NCI-H187 (cell line): Measurements from ENCODE around the gene TIAM2.
"Not testable (repeated sequence)": the region's sequence is repeated elsewhere in the genome, so short reads cannot be mapped to it uniquely, and the experiment has no call there.

Experiments used
- DNase-seq, 2 experiments: peaks; one replicate each; lab custom pipeline; 2025; lab: John Stamatoyannopoulos, UW

The TIAM2 gene

DNA sequence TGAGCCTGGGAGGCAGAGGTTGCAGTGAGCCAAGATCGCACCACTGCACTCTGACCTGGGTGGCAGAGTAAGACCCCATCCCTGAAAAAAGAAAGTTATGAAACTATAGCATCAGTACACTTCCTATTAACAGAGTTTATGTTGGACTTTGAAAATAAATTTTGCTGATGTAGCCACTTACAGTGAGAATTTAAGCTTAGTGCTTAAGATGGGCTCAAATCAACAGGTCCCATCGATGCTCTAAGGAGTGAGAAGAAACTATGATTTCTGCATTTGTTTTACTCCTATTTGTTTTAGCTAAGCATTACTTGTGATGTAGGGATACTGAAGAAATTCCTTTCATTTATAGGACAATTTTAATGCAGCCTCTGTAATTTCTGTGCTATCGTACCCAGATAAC is 175.4 kb downstream of the TIAM2 start:
- DNase-seq: no peak

DNA sequence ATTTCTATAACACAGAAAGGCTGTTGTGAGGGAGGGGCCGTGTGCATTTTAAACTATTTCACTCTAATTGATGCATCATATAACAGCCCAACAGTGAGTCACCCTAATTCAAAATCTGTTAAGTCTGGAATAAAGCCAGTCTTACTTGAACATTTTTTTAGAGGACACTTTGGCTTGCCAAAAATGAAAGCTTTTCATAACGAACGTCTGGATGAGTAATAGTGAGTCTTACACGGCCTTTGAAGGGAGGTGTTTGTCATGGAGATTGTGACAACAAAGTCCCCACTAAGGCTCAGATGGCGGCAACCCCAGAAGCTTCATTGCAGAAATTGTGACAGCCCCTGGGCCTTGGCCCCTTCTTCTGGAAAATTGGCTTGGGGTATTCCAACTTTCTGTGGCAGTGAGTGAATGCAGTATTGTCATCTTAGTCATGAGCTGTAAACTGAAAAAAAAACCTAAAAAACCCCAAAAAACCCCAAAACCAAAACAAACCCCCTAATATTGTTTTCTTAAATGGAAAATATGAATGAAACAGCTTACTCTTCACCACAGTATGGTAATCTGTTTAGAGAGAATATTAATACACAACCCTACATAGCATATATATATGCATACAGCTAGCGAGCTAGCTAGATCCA is 176.1 kb downstream of the TIAM2 start:
- DNase-seq: no peak

DNA sequence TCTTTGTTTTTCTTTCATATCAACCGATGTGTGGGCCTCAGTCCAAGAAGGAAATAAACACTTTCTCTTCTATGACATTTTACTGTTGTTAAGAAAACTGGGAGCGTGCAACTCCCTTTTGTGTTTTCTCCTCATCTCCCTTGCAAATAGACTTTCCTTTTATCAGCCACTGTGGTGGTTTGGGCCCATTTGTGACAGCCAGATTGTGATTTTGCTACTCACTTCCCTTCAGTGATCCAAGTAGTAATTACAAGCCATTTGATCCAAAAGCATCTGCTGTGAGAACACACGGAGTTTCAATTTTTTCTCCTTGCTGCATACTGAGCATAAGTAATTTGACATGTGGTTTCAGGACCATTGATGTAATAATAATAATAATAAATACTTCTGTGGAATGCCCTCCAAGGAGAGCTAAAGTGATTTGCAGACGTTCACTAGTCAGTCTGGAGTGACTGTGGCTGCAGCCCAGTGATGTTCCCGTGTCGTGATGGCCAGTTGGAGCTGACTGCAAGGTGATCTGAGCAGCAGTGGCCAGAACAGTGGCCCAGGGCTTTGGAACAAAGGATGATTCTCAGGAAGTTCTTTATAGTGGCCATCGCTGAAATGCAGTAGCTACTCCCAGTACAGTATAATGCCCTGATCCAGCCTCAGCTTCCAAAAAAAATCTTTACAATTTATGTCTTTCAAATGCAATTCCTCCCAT is 176.8 kb downstream of the TIAM2 start:
- no peak for DNase-seq

DNA sequence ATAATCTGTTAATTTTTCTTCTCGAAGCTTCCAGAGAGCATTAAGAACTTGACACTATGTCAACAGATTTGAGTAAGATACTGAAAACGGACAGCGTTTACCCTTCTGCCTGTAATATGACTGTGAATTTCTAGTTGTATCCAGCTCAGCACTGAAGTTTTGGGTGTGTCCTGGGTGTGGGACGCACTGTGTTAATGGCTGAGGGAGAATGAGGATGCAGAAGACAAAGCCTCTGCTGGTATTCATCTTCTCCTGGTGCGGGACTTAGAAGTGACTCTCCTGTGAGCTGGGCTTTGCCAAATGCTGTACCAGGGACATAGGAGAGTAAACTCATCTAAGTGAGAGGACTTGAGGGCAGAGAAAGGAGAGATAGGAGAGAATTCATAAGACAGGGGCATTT is 178.4 kb downstream of the TIAM2 start:
- no peak for DNase-seq

DNA sequence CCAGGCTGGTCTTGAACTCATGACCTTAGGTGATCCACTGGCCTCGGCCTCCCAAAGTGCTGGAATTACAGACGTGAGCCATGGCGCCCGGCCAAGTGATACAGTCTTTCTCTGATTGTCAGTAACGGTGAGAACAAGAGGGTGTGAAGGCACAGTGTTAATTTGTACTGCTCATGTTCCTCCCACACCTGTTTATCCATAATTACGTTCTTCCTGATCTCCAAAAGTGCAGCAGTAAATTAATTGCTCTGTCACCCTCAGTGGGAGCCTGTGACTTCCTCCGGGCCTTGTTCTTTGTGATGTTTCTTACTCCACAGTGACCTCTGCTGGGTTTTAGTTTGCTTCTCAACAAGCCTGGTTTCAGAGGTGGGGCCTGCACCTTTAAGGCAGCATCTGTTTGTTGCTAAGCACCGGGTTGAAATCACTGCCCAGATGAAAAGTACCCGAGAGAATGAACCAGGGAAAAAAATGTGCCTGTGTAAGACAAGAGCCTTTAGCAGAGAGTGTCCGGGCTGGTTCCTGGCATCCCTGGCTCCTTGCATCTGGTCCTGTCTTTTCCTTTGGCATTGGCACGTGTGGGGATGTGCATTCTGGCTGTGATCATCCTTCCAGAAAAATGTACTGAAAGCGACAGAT is 179.6 kb downstream of the TIAM2 start:
- DNase-seq: peak; percentile 7 to 48

DNA sequence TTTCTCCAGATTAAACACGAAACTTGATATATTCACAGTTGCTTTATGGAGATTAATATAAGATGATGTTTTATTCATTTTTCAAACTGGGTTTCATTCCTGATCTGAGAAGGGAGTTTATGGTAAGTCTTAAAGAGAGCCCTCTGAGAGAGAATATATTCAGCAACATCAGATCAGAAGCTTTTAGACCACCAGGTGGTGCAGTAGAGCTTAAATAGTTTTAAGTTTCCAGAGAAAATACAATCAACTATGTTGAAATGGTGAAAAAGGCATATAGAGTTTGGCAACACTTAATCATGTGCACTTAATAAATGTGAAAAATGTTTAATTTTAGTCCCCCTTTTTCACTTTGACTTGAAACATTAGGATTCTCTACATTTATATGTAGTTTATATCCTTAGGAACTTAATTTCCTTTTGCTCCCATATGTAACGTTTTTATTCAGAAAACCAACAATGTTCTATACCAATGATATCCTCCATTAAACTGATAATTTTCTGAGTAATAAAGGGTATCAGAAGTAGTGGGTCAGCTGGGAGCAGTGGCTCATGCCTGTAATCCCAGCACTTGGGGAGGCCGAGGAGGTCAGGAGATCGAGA is 182.3 kb downstream of the TIAM2 start:
- peak in 1 of 2 experiments; percentile 9 for DNase-seq

DNA sequence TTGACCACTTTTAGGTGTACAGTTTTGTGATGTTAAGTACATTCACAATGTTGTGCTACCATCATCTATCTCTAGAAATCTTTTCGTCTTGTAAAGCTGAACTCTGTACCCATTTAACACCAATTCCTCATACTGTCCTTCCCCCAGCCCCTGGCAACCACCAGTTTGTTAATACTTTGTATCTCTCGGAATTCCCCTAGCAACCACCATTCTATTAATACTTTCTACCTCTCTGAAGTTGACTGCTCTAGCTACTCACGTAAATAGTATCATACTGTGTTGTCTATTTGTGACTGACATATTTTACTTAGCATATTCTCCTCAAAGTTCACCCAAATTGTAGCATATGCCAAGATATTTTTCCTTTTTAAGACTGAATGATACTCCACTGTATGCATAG is 186.4 kb downstream of the TIAM2 start:
- no peak for DNase-seq

DNA sequence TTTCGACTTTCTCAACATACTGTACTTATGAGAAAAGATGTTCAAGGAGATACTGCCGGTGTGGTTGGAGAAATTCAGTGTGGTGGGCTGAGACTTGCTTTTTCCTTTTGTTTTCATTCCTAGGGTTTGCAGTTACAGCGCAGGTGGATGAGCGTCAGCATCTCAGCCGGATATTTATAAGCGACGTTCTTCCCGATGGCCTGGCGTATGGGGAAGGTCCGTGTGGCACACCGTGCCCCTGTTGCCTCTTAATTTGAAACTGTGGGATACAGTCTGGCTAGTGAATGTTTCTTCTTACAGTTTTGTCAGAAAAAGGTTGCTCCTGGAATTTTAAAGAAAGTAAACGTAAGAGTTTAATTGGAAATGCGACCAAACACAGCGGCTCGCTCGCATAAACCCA is 187.0 kb downstream of the TIAM2 start:
- no peak for DNase-seq

DNA sequence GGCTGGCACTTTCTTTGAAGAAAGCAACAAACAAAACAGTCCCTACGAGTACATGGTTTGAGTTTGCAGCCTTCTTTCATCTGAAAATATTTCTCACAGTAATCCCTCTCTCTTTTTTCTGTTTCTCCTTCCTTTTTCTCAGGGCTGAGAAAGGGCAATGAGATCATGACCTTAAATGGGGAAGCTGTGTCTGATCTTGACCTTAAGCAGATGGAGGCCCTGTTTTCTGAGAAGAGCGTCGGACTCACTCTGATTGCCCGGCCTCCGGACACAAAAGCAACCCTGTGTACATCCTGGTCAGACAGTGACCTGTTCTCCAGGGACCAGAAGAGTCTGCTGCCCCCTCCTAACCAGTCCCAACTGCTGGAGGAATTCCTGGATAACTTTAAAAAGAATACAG is 188.0 kb downstream of the TIAM2 start:
- no peak for DNase-seq

DNA sequence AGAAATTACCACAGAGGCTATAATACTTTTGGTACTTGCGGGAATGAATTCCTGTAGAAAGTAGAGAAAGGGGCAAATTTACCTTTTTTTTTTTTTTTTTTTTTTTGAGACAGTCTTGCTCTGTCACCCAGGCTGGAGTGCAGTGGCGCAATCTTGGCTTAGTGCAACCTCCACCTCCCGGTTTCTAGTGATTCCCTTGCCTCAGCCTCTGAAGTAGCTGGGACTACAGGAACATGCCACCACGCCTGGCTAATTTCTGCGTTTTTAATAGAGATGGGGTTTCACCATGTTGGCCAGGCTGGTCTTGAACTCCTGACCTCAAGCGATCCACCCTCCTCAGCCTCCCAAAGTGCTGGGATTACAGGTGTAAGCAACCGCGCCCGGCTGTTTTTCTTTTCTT is 189.9 kb downstream of the TIAM2 start:
- not testable (repeated sequence) for DNase-seq

DNA sequence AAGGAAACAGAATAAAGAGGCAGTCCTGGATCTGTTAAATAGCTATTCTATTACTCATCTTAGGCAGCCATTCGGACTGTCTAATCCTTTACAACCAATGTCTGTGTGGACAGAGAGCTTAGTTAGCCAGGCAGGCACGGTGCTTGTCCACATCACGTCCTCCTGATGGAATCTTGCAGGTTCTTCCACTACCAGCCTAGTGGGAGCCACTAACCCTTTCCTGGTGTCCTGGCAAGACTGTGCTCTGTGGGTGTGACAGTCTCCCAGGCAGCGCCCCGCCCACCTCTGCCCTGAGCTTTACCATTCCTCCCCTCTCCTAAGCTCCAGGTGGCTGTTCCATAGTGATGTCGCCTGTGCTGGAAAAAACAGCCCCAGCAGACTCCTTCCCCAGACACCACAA is 190.4 kb downstream of the TIAM2 start:
- no peak for DNase-seq

DNA sequence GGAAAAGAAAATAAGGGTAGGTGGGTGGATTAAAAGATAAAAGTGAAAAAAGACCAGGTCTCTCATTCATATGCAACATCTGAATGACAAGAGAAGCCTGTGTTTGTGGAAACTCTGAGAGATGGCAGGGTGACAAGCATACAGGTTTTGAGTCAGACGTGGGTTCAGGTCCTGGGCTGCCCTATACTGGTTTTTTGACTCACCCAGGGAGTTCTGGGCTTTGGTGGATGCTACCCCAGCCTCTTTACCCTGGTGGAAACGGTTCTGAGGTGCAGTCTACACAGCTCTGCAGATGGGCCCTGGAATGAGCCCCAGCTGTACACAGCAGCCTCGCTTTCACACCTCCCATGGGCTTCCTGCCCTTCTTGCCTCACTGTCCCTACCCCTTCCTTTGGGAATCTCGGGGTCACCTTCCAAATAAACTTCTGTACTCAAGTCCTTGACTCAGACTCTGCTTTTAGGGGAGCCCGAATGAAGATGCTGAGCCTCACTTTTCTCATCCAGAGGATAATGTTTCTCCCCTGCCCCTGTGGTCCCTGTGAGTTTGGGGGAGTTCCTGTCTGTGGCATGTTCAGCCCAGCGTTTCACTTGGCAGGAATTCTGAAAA is 191.0 kb downstream of the TIAM2 start:
- no peak for DNase-seq

DNA sequence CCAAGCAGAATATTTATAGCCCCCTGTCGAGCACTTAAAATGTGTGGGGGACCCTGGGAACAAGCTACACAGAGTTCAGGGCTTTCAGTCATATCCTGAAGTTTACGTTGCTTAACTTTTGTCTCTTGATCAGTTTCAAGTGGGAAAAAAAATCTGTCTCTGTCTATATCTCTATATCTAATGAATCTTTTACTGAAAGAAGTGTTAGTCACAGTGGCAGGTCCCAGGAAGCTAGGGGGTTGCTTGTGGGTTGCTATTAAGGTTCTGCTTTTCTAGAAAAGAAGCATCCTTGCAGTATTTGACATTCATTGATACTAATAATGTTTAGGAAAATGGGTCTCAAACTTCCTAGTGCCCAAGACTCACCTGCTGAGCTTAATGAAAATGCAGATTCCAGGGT is 192.0 kb downstream of the TIAM2 start:
- no peak for DNase-seq

DNA sequence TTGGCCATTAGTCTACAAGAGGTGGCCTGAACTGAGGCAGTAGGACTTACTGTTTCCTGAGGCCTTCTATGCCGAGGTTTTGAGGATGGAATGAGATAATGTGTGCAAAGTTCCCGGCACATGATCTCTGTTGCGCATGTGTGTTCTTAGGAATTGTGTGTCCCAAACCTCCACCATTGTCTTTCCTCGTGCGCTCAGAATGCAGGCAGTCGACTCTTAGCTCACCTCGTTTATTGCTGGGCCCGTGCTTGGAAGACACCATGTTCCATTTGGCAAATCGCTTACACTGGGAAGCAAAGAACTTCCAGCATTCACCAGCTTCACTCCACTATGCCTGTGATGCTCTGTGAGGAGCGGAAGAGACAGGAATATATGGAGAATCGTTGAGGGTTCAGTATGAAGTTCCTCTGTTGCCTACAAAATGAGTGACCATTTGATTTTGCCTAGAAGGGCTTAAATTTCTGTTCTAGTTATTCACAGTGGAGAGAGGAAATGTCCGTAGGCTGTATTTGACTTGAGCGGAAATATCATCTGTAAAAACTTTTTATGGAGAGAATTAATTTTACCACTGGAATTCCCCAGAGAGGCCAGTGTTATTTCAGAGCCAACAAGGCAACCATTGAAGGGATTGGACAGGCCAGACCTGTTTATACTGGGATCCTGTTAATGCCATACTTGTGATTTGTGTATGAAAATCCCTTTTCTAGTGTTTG is 193.0 kb downstream of the TIAM2 start:
- no peak for DNase-seq

DNA sequence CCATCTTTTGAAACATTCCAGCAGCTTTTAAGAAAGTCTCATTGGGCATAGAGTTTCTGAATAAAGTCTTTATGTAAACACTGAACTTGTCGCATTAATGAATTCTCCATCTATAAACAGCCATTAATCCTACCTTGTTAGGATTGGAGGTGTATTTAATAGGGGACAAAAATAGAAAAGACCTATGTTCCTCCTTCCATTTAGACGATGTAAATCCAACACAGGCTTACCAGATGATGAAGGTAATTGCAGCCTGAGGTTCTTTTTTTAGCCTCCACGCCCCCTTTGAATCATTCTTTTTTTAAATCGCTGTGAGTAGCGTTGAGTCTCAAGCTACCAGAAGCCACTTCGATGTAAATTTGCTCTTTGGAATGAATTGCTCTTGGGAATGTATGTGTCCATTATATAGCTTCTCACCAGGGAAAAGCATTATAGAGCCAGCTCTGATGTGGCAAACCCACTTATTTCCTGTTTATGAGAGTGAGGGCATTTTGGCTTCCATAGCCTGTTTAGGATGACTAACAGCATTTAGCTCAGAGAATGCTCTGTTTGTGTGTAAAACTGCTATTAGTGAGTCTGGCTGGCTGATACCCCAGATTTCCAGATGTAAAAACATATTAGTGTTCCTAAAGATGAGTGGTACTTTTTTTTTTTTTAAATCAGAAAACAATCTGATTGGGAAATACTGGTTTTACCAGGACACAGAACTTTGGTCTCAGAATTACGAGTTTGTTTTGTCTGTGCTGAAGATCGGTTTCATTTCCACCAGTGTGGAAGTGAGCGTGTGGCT is 193.8 kb downstream of the TIAM2 start:
- no peak for DNase-seq

DNA sequence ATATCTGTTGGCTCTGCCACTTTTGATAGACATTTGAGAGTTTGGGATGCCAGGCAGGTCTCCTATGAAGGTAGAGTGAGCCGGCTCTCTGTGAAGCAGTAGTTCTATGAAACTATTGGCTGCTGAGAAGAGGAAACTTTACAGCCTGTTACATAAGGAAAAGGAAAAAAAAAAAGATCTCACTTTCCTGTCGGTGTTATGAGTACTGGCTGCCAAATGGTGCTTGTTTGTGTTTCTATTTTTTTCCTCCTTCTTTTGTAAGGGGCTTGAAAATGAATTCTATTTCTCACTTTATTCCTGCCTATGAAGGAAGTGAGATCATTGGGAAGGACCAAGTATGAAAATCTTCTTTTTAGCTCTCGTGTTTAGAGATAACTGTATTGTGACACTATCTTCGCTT is 195.6 kb downstream of the TIAM2 start:
- DNase-seq: no peak

DNA sequence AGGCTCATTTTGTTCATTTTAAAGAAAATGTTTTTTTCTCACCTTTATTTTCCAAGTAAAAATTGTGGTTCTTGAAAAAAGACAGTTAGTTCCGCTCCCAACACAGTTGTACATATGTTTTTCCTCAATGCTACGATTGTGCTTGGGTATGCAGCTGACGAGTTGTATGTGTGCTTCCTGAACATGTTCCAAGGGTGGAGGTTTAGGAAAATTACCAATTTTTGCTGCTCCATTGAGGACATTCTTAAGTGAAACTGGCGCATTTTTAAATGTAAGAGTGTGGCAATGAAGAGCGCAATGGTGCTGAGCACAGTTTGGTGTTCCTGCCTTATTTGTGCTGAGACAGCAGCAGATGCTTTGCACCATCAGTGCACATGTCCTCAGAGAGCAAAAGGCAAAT is 198.4 kb downstream of the TIAM2 start:
- DNase-seq: no peak

DNA sequence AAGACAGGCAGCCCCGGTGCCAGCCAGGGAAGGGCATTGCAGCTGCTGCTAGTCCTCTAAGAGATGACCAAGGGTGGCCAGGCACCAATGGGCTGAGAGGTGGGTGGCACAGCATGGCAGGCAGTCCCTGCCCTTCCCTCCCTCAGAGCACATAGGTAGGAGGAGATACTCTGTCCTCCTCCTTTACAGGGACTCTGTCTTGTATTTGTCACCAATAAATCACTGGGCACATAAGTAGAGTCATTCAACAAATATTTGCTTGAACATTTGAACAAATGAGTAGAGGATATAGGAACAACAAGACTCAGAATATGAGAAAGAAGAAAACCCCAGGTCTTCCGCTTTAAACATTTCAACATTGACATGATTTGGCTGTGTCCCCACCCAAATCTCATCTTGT is 199.3 kb downstream of the TIAM2 start:
- DNase-seq: no peak

DNA sequence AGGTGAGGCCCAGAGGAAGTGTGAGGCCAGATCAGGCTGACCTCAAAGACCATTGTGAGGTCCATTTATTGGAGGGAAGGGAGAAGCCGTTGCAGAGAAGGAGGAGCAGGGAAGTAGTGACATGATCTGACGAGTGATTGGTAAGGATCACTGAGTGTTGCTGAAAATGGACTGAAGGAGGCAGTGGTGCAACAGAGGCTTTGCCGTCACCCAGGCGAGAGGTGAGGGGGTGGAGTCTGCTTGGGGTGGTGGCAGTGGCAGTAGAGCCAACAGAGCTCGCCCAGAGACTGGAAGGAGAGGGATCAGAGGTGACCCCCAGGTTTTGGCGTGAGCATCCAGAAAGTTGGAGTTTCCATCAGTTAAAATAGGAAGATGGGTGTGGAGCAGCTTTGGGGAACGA is 200.8 kb downstream of the TIAM2 start:
- no peak for DNase-seq

DNA sequence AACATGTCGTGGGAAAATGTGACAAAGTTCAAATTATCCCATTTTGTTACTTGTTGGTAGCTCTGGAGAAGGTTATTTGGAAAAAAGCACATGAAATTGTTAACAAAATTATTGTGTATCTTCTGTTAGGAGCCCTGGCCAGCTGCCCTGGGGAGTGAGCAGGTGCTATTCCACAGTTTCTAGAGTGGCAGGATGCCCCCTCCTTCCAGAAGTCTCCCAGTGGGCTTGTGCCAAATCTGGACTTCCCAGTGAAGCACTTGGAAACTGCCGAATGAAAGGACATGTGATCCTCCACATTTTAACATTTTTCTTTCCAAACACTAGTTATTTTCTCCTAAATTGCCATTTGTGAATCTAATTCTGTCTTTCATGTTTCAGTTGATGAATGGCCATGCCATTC is 201.8 kb downstream of the TIAM2 start:
- no peak for DNase-seq

DNA sequence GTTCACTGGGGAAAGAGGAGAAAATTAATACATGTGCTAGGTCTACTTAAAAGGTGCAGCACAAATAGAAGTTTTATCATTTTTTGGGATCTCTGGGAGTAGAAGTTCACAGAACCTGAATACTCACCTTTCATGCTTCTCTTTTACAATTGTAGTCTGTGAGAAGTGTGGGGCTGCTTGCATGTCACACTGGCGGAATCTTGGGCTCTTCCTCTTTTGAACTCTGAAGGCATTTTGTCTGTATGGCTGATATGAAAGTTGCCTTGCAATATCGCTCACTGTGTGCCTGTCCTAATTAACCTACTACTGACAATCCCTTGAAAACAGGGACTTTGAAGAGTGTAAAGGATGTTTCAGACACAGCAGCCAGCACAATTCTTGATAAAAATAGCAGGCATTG is 202.8 kb downstream of the TIAM2 start:
- DNase-seq: no peak
